Activated T-helper 1 cell treated with anti-CD3 and anti-CD28 coated beads, Interleukin-12 subunit alpha, Interleukin-12 subunit beta, Interleukin-2, Interleukin-4 antibody, amounts not matched to agents 30 ng/mL and 10 ng/mL and 1 ng/mL, durations not matched to agents 14 hours and 24 hours and 36 hours (primary cell): Measurements from ENCODE around the gene ITGAX. TPM values are rescaled to one million over a fixed set of nuclear protein-coding genes. Genes with fewer than 3 reads are reported as not detected.
"Not testable (repeated sequence)": the region's sequence is repeated elsewhere in the genome, so short reads cannot be mapped to it uniquely, and the experiment has no call there.

Experiments
- DNase-seq: peaks from one replicate; pipeline ENCODE4 v3.0.0; 2021; ENCODE audit warnings: low spot score
- H3K27ac Mint-ChIP-seq: one replicate; pipeline ENCODE4 v1.8.0; 2021; ENCODE audit warnings: mild to moderate bottlenecking, mixed read lengths
- H3K27me3 Mint-ChIP-seq: one replicate; pipeline ENCODE4 v1.8.0; 2022; ENCODE audit warnings: mild to moderate bottlenecking, moderate library complexity, mixed read lengths; ENCODE audit not compliant: insufficient read depth
- H3K36me3 Mint-ChIP-seq: one replicate; pipeline ENCODE4 v1.8.0; 2021; ENCODE audit warnings: low read depth, mixed read lengths
- H3K4me1 Mint-ChIP-seq: one replicate; pipeline ENCODE4 v1.8.0; 2021; ENCODE audit warnings: low read depth, mixed read lengths
- H3K4me3 Mint-ChIP-seq: one replicate; pipeline ENCODE4 v1.8.0; 2021; ENCODE audit warnings: mild to moderate bottlenecking, moderate library complexity, mixed read lengths
- H3K9me3 Mint-ChIP-seq: one replicate; pipeline ENCODE4 v1.8.0; 2021; ENCODE audit warnings: mixed read lengths
- intact Hi-C: fragments of 100-400 bp; cut with micrococcal nuclease; formaldehyde crosslinking; loops from one replicate; pipeline ENCODE4 v1.15.1; 2024
- total RNA-seq: library from RNA; stranded (reverse); gene quantifications from 2 replicates; pipeline ENCODE4 v1.2.3, GENCODE V29; 2022

The ITGAX gene
- total RNA-seq, 1 donor from 2014 or later = 63.8 TPM

GRCh38 chr16:31331807-31332301 is 23.1 kb upstream of the ITGAX start:
- Mint-ChIP-seq H3K27ac (peak overlapping the region; percentile 49), H3K9me3 (no peaks in the 10 kb centered on the region), H3K36me3 (peaks cover 17% of the 10 kb centered on the region), H3K4me1 (peaks cover 41% of the 10 kb centered on the region), H3K27me3 (peaks cover 3% of the 10 kb centered on the region), H3K4me3 (peak overlapping the region; percentile 60)
- intact Hi-C loops = loop anchor here (2.0 to 5.0 kb wide), 3 partner anchors 23 to 131 kb away; partner anchors contain the start of genes ITGAX and PYDC1
- no peak for DNase-seq

DNA sequence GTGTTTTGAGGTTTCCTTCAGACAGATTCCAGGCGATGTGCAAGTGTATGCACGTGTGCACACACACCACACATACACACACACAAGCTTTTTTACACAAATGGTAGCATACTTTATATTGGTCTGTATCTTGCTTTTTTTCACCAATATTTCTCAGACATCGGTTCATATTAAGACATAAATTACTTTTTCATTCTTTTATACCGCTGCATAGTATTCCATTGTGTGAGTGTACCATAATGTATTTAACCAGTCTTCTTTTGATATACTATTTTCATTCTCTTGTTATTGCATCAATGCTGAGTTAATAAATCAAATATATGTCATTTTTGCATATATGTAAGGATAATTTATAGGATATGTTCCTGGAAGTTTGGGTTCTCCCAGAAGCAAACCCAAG is 22.4 kb upstream of the ITGAX start:
- Mint-ChIP-seq H3K4me3 (peak overlapping the region; percentile 21), H3K9me3 (no peaks in the 10 kb centered on the region)
- intact Hi-C loops = loop anchor here (2.0 to 5.0 kb wide), 3 partner anchors 22 to 132 kb away; partner anchors contain the start of genes ITGAX and PYDC1

DNA sequence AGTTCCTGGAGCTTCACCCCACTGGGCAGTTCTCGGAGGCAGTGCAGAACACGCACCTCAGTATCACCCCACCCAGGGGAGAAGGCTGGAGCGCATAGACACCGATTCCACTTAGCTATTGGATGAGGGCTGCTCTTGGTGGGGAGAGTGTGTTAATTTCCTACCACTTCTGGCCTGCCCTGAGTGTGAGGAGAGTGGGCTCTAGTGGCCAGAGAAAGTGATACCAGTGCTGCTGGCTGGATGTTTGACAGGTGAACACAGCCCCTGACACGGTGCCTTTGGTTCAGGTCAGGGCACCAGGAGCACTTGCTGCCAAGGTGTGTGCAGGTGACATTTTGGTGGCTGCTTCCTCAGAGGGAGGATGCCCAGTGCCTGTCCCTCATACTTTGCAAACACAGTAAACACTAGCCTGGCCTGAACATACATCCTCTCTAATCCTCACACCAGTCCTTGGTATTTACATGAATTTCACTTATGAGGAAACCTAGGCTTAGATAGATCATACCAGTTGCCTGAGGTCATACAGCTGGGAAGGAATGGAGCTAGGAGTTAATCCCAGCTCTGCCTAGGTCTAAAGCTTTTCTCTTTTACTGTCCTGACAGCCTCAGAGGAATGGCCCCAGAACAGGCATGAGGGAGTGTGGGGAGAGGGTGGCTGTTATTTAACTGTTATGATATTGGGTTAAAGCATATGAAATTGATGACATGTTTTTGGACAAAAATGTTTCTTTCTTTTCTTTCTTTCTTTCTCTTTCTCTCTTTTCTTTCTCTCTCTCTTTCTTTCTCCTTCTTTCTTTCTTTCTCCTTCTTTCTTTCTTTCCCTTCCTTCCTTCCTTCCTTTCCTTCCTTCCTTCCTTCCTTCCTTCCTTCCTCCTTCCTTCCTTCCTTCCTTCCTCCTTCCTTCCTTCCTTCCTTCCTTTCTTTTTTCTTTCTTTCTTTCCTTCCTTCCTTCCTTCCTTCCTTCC is 21.0 kb upstream of the ITGAX start:
- Mint-ChIP-seq H3K27ac (peak overlapping the region; percentile 40), H3K36me3 (peaks cover 11% of the 10 kb centered on the region), H3K4me1 (peaks cover 45% of the 10 kb centered on the region), H3K9me3 (no peaks in the 10 kb centered on the region), H3K27me3 (peaks cover 3% of the 10 kb centered on the region), H3K4me3 (no peak overlapping the region)
- DNase-seq = no peak
- intact Hi-C loops = loop anchor here (2.0 to 5.0 kb wide), 3 partner anchors 21 to 133 kb away; partner anchors contain the start of genes ITGAX and PYDC1

More for the DNA sequence above, 22.4 kb upstream of the ITGAX start:
- no peak for DNase-seq
- Mint-ChIP-seq H3K36me3 (peaks cover 15% of the 10 kb centered on the region), H3K4me1 (peaks cover 41% of the 10 kb centered on the region), H3K27me3 (peaks cover 3% of the 10 kb centered on the region), H3K27ac (no peak overlapping the region)

- H3K27me3 Mint-ChIP-seq = peaks cover 3% of the 10 kb centered on the region
- peaks cover 12% of the 10 kb centered on the region for H3K36me3 Mint-ChIP-seq
- intact Hi-C loops = loop anchor here (5.0 kb wide), 1 partner anchor 118 kb away; the partner anchor contains the start of gene PYDC1
- no peak overlapping the region for H3K27ac Mint-ChIP-seq
- peaks cover 50% of the 10 kb centered on the region for H3K4me1 Mint-ChIP-seq
- DNase-seq = no peak
- H3K9me3 Mint-ChIP-seq = no peaks in the 10 kb centered on the region
- H3K4me3 Mint-ChIP-seq = no peak overlapping the region
These were observed 20.0 kb upstream of the ITGAX start for GRCh38 chr16:31334934-31335333.

DNA sequence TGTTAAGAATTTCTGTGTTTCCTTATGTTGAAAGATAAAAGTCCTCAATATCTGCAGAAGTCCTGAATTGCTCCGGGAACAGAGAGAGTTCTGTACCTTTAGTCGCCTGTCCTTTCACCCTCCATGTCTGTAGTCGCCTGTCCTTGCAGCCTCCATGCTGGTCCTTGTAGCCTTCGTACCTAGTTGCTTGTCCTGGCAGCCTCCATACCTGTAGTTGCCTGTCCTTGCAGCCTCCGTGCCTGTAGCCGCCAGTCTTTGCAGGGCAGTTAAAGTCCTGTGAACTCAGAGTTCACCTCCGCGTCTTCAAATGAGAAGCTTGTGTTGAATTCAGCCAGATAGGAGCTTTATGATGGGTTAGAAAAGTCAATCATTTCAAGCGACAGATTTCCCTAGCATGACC is 19.5 kb upstream of the ITGAX start:
- no peaks in the 10 kb centered on the region for H3K9me3 Mint-ChIP-seq
- no peak for DNase-seq
- intact Hi-C loops = no loop called here
- peaks cover 49% of the 10 kb centered on the region for H3K4me1 Mint-ChIP-seq
- peaks cover 12% of the 10 kb centered on the region for H3K36me3 Mint-ChIP-seq
- H3K4me3 Mint-ChIP-seq = no peak overlapping the region
- H3K27me3 Mint-ChIP-seq = peaks cover 3% of the 10 kb centered on the region
- peak overlapping the region; percentile 27 for H3K27ac Mint-ChIP-seq

DNA sequence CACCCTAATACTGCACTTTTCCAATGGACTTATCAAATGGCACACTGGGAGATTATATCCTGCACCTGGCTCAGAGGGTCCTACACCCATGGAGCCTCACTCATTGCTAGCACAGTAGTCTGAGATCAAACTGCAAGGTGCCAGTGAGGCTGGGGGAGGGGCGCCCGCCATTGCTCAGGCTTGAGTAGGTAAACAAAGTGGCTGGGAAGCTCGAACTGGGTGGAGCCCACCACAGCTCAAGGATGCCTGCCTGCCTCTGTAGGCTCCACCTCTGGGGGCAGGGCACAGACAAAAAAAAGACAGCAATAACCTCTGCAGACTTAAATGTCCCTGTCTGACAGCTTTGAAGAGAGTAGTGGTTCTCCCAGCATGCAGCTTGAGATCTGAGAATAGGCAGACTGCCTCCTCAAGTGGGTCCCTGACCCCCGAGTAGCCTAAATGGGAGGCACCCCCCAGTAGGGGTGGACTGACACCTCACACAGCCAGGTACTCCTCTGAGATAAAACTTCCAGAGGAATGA is 16.8 kb upstream of the ITGAX start:
- H3K36me3 Mint-ChIP-seq, H3K9me3 Mint-ChIP-seq, H3K27ac Mint-ChIP-seq, DNase-seq, intact Hi-C loops, H3K4me3 Mint-ChIP-seq: not testable (repeated sequence)
- peaks cover 38% of the 10 kb centered on the region for H3K4me1 Mint-ChIP-seq
- H3K27me3 Mint-ChIP-seq = peaks cover 11% of the 10 kb centered on the region

- peak overlapping the region; percentile 53 for H3K27ac Mint-ChIP-seq
- DNase-seq = no peak
- H3K36me3 Mint-ChIP-seq = no peaks in the 10 kb centered on the region
- peaks cover 42% of the 10 kb centered on the region for H3K4me1 Mint-ChIP-seq
- H3K27me3 Mint-ChIP-seq = peaks cover 11% of the 10 kb centered on the region
- H3K9me3 Mint-ChIP-seq = no peaks in the 10 kb centered on the region
- H3K4me3 Mint-ChIP-seq = no peak overlapping the region
- intact Hi-C loops = loop anchor here (10.0 kb wide), 1 partner anchor 360 kb away; no protein-coding TSS in a partner anchor
These were observed 10.3 kb upstream of the ITGAX start for GRCh38 chr16:31344712-31345111.

DNA sequence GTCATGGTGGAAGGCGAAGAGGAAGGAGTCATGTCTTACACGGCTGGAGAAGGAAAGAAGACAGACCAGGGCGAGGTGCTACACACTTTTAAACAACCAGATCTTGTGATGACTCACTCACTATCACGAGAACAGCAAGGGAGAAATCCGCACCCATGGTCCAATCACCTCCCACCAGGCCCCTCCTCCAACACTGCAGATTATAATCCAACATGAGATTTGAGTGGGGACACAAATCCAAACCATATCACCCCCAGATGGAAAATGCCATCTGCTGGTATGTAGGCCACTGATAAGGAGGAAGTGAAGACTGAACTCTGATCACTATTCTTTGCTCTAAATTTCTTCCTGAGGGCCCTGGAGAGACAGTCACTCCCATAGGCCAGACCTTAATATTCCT is 7.5 kb upstream of the ITGAX start:
- no peak overlapping the region for H3K27ac Mint-ChIP-seq
- intact Hi-C loops = loop anchor here (10.0 kb wide), 1 partner anchor 357 kb away; no protein-coding TSS in a partner anchor
- DNase-seq = no peak
- peaks cover 59% of the 10 kb centered on the region for H3K4me1 Mint-ChIP-seq
- peaks cover 5% of the 10 kb centered on the region for H3K27me3 Mint-ChIP-seq
- peaks cover 5% of the 10 kb centered on the region for H3K9me3 Mint-ChIP-seq
- H3K4me3 Mint-ChIP-seq = no peak overlapping the region
- H3K36me3 Mint-ChIP-seq = no peaks in the 10 kb centered on the region

- DNase-seq = no peak
- Mint-ChIP-seq H3K27ac (no peak overlapping the region), H3K36me3 (peaks cover 4% of the 10 kb centered on the region), H3K4me3 (no peak overlapping the region), H3K27me3 (peaks cover 2% of the 10 kb centered on the region), H3K4me1 (peaks cover 70% of the 10 kb centered on the region), H3K9me3 (peaks cover 5% of the 10 kb centered on the region)
- intact Hi-C loops = loop anchor here (10.0 kb wide), 1 partner anchor 356 kb away; no protein-coding TSS in a partner anchor
These were observed 6.4 kb upstream of the ITGAX start for GRCh38 chr16:31348579-31348978.

DNA sequence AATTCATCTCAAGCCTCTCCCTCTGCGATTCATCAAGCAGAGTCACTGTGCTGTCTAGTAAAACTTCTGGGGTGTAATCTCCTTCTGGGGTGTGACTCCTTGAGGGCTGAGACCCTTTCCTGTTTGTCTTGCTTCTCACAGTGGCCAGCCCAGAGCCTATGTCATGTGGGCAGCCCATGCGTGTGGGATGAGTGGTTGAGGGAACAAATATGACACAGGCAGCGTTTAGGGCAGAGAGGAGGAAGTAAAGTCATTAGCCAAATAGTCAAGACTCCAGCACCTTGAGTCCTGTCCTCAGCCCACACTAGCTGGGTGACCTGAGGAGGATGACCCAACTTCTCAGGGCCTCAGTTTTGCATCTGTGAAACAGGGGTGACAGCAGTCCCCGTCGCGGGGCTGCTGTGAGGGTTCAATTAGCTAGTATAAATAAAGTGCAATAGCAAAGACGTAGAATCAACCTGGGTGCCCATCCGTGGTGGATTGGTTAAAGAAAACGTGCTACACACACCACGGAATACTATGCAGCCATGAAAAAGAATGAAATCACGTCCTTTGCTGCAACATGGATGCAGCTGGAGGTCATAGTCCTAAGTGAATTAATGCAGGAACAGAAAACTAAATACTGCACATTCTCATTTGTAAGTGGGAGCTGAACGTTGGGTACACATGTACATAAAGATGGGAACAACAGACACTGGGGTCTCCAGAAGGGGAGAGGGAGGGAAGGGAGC is 4.5 kb upstream of the ITGAX start:
- H3K27me3 Mint-ChIP-seq = peaks cover 2% of the 10 kb centered on the region
- peaks cover 5% of the 10 kb centered on the region for H3K9me3 Mint-ChIP-seq
- H3K36me3 Mint-ChIP-seq = peaks cover 9% of the 10 kb centered on the region
- no peak for DNase-seq
- intact Hi-C loops = loop anchor here (5.0 to 10.0 kb wide), 3 partner anchors 46 to 276 kb away; partner anchors contain the start of genes BCKDK, ZNF646 and ZNF668
- H3K27ac Mint-ChIP-seq = peak overlapping the region; percentile 73
- H3K4me3 Mint-ChIP-seq = no peak overlapping the region
- peaks cover 76% of the 10 kb centered on the region for H3K4me1 Mint-ChIP-seq

DNA sequence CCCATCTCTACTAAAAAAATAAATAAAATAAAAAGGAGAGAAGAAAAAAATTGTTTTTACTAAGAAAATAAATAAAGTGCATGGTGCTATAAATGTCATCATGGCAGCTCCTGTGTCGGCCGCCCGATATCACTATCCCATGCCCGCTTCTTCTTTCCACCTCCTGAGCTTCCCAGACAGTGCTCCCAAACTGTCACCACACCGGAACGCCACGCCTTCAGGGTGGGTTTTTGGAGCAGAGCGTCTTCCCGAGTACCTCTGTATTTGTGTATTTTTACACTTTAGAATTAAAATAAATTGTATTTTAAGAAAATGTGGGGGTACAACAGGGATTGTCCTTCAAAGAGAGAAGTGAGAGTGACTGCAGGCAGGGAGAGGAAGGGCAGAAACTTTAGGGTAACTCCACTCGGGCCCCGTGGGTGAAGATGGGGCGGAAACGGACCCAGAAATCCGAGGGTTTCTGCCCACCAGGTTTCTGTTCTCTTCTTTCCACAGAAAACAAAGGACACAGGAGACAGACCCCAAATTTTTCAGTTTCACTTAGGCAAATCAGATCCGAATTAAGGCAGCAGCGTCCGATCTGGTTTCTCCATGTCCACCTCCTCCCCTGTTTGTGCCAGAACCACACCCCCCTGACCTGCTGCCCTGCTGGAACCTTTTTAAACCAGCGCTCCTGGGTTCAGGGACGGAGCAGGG is 3.6 kb upstream of the ITGAX start:
- Mint-ChIP-seq H3K4me3 (no peak overlapping the region), H3K27me3 (peaks cover 2% of the 10 kb centered on the region), H3K36me3 (peaks cover 9% of the 10 kb centered on the region), H3K27ac (peak overlapping the region; percentile 83), H3K4me1 (peaks cover 82% of the 10 kb centered on the region), H3K9me3 (peaks cover 5% of the 10 kb centered on the region)
- intact Hi-C loops = loop anchor here (5.0 to 10.0 kb wide), 3 partner anchors 47 to 277 kb away; partner anchors contain the start of genes BCKDK, ZNF646 and ZNF668
- no peak for DNase-seq
